Osteoblast (primary cell): Measurements from ENCODE around the gene PTPN14. TPM values are rescaled to one million over a fixed set of nuclear protein-coding genes. Genes with fewer than 3 reads are reported as not detected.

Source experiments
- DNase-seq: peaks from one replicate; pipeline ENCODE4 v3.0.0; 2011; ENCODE audit warnings: low spot score, mixed read lengths; ENCODE audit not compliant: insufficient read length; ENCODE audit errors: missing footprints
- H2AFZ ChIP-seq: 2 replicates; pipeline ENCODE4 v1.6.0; 2011; ENCODE audit warnings: mild to moderate bottlenecking, low read length
- H3K27ac ChIP-seq: 2 replicates; pipeline ENCODE4 v1.5.1; 2011; ENCODE audit warnings: mild to moderate bottlenecking, low read depth, low read length, moderate library complexity
- H3K27me3 ChIP-seq: 2 replicates; pipeline ENCODE4 v1.6.0; 2012; ENCODE audit warnings: mild to moderate bottlenecking, control low read depth, inconsistent platforms, low read length, moderate library complexity; ENCODE audit not compliant: insufficient read depth
- H3K36me3 ChIP-seq: 2 replicates; pipeline ENCODE4 v1.5.1; 2011; ENCODE audit warnings: mild to moderate bottlenecking, low read length, control low read depth, moderate library complexity; ENCODE audit not compliant: insufficient read depth
- H3K4me1 ChIP-seq: 2 replicates; pipeline ENCODE4 v1.5.1; 2011; ENCODE audit warnings: mild to moderate bottlenecking, low read length, control low read depth, moderate library complexity; ENCODE audit not compliant: insufficient read depth
- H3K4me2 ChIP-seq: 2 replicates; pipeline ENCODE4 v1.6.0; 2011; ENCODE audit warnings: mild to moderate bottlenecking, low read length; ENCODE audit not compliant: insufficient read depth
- H3K4me3 ChIP-seq: fragments of 200-600 bp; sonication (generic); 3 replicates; pipeline ENCODE4 v1.5.1; 2012; ENCODE audit warnings: mild to moderate bottlenecking, low read length, inconsistent platforms; ENCODE audit not compliant: insufficient read depth
- H3K79me2 ChIP-seq: 2 replicates; pipeline ENCODE4 v1.6.0; 2012; ENCODE audit warnings: mild to moderate bottlenecking, low read length, control low read depth, inconsistent platforms; ENCODE audit not compliant: insufficient read depth
- H3K9me3 ChIP-seq: 2 replicates; pipeline ENCODE4 v1.5.1; 2011; ENCODE audit warnings: low read depth, low read length, control low read depth
- H4K20me1 ChIP-seq: 2 replicates; pipeline ENCODE4 v1.6.0; 2012; ENCODE audit warnings: mild to moderate bottlenecking, low read length, control low read depth; ENCODE audit not compliant: insufficient read depth
- total RNA-seq: library from RNA; depleted of rRNA; stranded (reverse); fragments of >200 nt; gene quantifications from 2 replicates; pipeline ENCODE4 v1.2.3, GENCODE V29; 2012
- TF ChIP-seq, protein P1 (sequence below): IDR thresholded peaks from 2 replicates; pipeline ENCODE4 v1.5.1; 2011; ENCODE audit warnings: mild to moderate bottlenecking, low read depth, low read length, moderate library complexity; ENCODE audit errors: extremely low read depth

Gene PTPN14
- total RNA-seq, 1 donor, result 131 TPM

DNA sequence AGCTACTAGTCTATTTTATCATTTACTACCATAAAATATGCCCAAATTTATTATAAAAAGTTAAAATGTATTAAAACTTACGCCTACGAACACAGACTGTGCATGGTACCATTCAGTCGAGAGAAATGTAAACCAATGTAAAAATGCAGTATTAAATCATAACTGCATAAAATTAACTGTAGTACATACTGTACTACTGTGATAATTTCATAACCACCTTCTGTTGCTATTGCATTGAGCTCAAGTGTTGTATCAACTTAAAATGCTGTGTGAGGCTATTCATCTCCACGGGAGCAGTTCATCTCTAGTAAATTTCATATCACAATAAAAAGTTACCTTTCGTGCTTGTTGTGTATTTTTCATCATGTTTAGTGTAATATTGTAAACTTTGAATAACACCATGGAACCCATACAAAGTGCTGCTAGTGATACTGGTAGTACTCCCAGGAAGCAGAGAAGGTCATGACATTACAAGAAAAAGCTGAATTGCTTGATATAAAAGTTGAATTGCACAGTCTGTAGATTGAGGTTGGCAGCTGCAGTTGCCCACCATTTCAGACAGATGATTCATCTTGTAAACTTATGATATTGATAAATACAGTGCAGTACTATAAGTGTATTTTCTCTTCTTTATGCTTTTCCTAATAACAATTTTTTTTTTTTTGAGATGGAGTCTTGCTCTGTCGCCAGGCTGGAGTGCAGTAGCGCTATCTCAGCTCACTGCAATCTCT lies 32.6 kb upstream of the PTPN14 start:
- no peak for DNase-seq

DNA sequence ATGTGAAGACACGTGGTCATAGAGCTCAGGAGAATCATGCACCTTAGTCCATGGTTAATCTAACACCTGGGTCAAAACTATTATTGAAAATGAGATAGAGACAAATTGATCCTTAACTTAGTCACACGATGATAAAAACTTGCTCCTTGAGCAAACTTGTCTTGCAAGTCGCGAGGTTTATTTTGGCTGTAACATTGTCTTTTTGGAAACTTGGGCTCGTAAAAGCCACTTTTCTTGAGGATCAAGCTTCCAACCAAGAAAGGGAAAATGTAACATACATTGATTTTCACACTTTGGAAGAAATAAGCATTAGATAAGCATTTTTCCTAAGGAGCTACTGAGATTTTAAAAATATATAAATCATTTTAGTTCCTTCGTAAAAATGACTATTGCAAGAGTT lies 31.7 kb upstream of the PTPN14 start:
- TF ChIP-seq, protein P1, sequence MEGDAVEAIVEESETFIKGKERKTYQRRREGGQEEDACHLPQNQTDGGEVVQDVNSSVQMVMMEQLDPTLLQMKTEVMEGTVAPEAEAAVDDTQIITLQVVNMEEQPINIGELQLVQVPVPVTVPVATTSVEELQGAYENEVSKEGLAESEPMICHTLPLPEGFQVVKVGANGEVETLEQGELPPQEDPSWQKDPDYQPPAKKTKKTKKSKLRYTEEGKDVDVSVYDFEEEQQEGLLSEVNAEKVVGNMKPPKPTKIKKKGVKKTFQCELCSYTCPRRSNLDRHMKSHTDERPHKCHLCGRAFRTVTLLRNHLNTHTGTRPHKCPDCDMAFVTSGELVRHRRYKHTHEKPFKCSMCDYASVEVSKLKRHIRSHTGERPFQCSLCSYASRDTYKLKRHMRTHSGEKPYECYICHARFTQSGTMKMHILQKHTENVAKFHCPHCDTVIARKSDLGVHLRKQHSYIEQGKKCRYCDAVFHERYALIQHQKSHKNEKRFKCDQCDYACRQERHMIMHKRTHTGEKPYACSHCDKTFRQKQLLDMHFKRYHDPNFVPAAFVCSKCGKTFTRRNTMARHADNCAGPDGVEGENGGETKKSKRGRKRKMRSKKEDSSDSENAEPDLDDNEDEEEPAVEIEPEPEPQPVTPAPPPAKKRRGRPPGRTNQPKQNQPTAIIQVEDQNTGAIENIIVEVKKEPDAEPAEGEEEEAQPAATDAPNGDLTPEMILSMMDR, result no peak
- Histone ChIP-seq H3K4me2 (no peak overlapping the region), H4K20me1 (no peaks in the 10 kb centered on the region), H3K4me3 (no peak overlapping the region), H3K4me1 (peaks cover 42% of the 10 kb centered on the region), H3K9me3 (no peaks in the 10 kb centered on the region), H2AFZ (no peak overlapping the region), H3K36me3 (no peaks in the 10 kb centered on the region), H3K27me3 (no peaks in the 10 kb centered on the region), H3K79me2 (no peaks in the 10 kb centered on the region), H3K27ac (peak overlapping the region; percentile 2)
- DNase-seq, result no peak

More for the DNA sequence above, 32.6 kb upstream of the PTPN14 start:
- Histone ChIP-seq H3K4me1 (peaks cover 42% of the 10 kb centered on the region), H3K9me3 (no peaks in the 10 kb centered on the region), H4K20me1 (no peaks in the 10 kb centered on the region), H3K79me2 (no peaks in the 10 kb centered on the region), H3K4me3 (no peak overlapping the region), H3K27me3 (no peaks in the 10 kb centered on the region), H2AFZ (no peak overlapping the region), H3K27ac (no peak overlapping the region), H3K4me2 (no peak overlapping the region), H3K36me3 (no peaks in the 10 kb centered on the region)
- TF ChIP-seq, protein P1, result no peak

DNA sequence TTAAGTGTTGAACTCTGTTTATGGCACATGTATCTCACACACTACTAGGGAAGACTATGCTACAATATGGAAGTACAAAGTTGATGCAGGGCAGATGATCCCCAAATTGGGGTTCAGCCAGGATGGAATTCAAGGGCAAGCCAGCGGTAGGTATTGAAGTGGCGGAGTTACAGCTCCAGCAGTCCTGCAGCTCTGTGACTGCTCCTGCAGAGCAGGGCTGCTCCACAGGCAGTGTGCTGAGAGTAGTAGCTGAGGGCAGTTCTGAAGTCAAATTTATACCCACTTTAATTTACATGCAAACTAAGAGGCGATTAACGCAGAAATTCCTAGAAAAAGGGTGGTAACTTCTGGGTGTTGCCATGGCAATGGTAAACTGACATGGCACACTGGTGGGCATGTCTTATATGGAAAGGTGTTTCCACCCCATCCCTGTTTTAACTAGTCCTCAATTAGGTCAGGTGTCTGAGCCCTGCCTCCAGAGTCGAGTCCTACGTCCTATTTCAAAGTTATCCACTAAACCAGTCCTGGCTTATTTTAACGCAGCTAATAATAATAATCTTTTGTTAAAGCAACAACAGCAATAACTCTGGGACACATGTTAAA lies 31.0 kb upstream of the PTPN14 start:
- Histone ChIP-seq H2AFZ (no peak overlapping the region), H3K79me2 (no peaks in the 10 kb centered on the region), H3K36me3 (no peaks in the 10 kb centered on the region), H3K4me2 (peak overlapping the region; percentile 13), H3K4me3 (no peak overlapping the region), H3K9me3 (no peaks in the 10 kb centered on the region), H3K27me3 (no peaks in the 10 kb centered on the region), H3K4me1 (peaks cover 42% of the 10 kb centered on the region), H4K20me1 (no peaks in the 10 kb centered on the region), H3K27ac (peak overlapping the region; percentile 2)
- no peak for DNase-seq
- TF ChIP-seq, protein P1, result no peak

DNA sequence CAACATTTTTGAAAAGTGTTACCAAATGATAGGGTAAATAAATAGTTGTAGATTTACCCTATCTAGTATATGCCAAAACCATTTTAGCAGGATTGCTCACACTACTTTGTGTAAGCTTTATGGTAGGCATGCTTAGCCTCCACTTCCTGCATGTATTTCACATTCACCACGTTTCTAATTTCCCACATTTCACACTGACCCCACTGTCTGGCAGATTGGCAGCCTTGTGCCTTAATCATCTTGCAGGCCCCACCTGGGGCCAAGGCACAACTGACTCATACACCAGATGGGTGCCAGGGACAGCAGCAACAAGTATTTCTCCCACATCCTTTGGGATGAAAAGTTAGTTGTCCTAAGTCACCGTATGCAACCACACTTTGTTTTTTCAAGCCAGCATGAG lies 30.4 kb upstream of the PTPN14 start:
- Histone ChIP-seq H3K79me2 (no peaks in the 10 kb centered on the region), H3K4me2 (peak overlapping the region; percentile 13), H3K9me3 (no peaks in the 10 kb centered on the region), H3K27ac (no peak overlapping the region), H3K4me3 (no peak overlapping the region), H2AFZ (no peak overlapping the region), H3K27me3 (no peaks in the 10 kb centered on the region), H3K4me1 (peaks cover 42% of the 10 kb centered on the region), H4K20me1 (no peaks in the 10 kb centered on the region), H3K36me3 (no peaks in the 10 kb centered on the region)
- TF ChIP-seq, protein P1, result no peak
- no peak for DNase-seq
